Measurements from ENCODE around the gene LAMB2. TPM values are rescaled to one million over a fixed set of nuclear protein-coding genes. Genes with fewer than 3 reads are reported as not detected.

The LAMB2 gene
- total RNA-seq, 1 donor from 2014 or later, result 645 TPM

DNA sequence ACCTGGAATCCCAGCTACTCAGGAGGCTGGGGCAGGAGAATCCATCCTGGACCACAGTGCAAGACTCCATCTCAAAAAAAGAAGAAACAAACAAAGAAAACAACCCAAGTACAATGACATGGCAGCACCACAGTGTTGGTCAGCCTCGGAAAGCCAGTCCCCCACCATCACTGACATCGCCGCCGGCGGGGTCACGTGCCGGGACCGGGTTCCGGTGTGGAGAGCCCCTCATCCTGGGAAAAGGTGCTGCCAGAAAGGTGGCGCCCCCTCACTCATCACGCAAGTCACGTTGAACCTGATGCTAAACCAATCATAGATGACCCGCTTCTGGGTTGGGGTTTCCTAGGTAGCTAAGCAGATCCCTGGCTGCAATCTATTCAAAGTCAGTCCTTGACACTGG lies 56.7 kb downstream of the LAMB2 start:
- no peak for DNase-seq (ENCODE audit: low read depth)

Other genes starting within 250 kb of the LAMB2 start
- 22.4 and 23.4 TPM in 2 replicates for gene SLC25A20, start 234.2 kb downstream of the LAMB2 start, total RNA-seq
- 63.2 and 79.8 TPM in 2 replicates for gene ARIH2, start 214.2 kb downstream of the LAMB2 start, total RNA-seq
- 22.7 and 47.1 TPM in 2 replicates for gene P4HTM, start 142.8 kb downstream of the LAMB2 start, total RNA-seq
- gene WDR6, start 125.7 kb downstream of the LAMB2 start, total RNA-seq, result 69.8 and 134 TPM in 2 replicates
- gene DALRD3, start 114.5 kb downstream of the LAMB2 start, total RNA-seq, result 54.4 and 64.5 TPM in 2 replicates
- 50.5 and 66.9 TPM in 2 replicates for gene NDUFAF3, start 110.9 kb downstream of the LAMB2 start, total RNA-seq
- 135 and 218 TPM in 2 replicates for gene IMPDH2, start 103.7 kb downstream of the LAMB2 start, total RNA-seq
- gene QRICH1, start 39.0 kb downstream of the LAMB2 start, total RNA-seq, result 55.3 and 94.3 TPM in 2 replicates
- 316 and 381 TPM in 2 replicates for gene QARS1, start 28.3 kb downstream of the LAMB2 start, total RNA-seq
- 39.2 and 68.0 TPM in 2 replicates for gene USP19, start 12.2 kb downstream of the LAMB2 start, total RNA-seq
- gene CCDC71, start 33.3 kb upstream of the LAMB2 start, total RNA-seq, result 15.1 and 28.7 TPM in 2 replicates
- 20.1 and 26.6 TPM in 2 replicates for gene KLHDC8B, start 38.5 kb upstream of the LAMB2 start, total RNA-seq
- gene C3orf62, start 144.2 kb upstream of the LAMB2 start, total RNA-seq, result 1.6 and 3.6 TPM in 2 replicates
- gene USP4, start 207.0 kb upstream of the LAMB2 start, total RNA-seq, result 6.9 and 38.7 TPM in 2 replicates
- gene GPX1, start 225.3 kb upstream of the LAMB2 start, total RNA-seq, result 288 and 368 TPM in 2 replicates